ENCODE results near the gene COA3.
"Not testable (repeated sequence)": the region's sequence is repeated elsewhere in the genome, so short reads cannot be mapped to it uniquely, and the experiment has no call there.

The COA3 gene

DNA sequence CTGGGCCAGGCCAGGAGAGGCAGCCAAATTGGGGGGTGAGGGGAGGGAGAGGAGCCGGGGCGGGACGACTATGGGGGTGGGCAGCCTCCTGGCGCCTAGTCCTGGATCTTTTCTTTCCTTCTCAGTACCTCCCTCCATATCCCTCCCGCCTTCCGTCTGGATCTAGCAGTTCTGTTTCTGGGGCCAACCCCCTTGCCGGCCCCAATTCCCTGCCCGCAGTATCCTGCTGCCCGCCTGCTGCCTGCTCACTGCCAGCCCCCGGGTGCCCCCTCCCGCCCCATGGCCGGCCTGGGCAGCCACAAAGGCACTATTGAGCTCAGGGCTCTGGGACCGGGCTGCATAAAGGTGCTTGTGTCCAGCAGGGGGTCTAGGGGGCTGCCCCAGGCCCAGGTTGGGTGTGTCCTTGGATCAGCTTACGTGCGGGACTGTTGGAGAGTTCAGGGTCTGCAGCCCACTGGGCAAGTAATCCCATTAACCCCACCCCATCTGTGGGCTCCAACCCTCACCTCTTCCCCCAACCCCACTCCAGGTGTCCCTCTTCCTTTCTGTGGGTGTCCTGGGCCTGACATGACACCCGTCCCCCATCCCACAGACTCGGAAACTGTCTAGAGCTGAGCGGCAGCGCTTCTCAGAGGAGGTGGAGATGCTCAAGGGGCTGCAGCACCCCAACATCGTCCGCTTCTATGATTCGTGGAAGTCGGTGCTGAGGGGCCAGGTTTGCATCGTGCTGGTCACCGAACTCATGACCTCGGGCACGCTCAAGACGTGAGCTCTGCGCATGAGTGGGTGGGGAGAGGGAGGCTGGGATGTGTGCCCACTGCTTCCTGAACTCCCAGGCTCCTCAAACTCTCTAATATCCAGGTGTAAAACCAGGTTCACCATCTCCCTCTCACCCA lies 16.1 kb downstream of the COA3 start:
- DNase-seq (ENCODE audit: low read depth, low spot score), result peak; percentile 28

DNA sequence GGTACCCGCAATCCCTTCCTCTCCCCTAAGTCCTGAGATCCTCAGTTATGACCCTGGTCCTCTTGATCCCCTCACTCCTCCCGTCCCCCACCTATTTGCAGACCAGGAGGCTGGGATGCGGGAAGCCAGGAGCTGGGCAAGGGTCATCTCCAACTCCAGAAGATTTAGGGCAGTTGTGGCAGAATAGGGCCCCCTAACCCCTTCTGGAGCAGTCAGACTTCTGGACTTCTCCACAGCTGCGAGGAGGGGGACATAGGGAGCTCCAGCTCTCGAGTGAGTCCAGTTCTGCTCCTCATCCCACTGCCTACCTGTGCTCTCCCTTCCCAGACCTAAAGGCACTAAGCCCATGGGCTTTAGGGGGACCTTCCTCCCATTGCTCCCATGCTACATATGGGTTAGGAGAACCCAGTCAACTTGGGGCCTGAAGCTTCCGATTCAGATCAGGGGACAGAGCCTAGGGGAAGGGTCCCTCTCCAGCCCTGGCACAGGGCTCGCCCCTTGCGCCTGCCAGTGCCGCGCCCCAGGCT lies 16.8 kb downstream of the COA3 start:
- peak; percentile 15 for DNase-seq (ENCODE audit: low read depth, low spot score)

DNA sequence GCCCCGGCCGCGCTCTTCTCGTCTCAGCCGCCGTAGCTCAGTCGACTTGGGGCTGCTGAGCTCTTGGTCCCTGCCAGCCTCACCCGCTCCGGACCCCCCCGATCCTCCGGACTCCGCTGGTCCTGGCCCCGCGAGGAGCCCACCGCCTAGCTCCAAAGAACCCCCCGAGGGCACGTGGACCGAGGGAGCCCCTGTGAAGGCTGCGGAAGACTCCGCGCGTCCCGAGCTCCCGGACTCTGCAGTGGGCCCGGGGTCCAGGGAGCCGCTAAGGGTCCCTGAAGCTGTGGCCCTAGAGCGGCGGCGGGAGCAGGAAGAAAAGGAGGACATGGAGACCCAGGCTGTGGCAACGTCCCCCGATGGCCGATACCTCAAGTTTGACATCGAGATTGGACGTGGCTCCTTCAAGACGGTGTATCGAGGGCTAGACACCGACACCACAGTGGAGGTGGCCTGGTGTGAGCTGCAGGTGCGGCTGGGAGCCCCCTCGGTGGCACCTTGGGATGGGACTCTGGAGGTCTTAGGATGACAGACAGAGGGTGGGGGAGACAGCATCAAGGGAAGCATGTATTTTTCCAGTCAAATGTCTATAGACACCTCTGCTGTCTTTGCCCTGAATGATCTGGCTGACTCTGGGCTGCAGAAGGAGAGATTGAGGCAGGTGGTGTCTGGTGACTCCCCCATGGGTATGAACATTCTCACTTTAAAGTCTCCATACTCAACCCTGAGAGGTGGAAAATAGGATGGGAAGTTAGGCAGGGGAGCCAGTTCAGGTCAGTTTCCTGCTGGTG lies 17.5 kb downstream of the COA3 start:
- DNase-seq (ENCODE audit: low read depth, low spot score), result peak; percentile 11

DNA sequence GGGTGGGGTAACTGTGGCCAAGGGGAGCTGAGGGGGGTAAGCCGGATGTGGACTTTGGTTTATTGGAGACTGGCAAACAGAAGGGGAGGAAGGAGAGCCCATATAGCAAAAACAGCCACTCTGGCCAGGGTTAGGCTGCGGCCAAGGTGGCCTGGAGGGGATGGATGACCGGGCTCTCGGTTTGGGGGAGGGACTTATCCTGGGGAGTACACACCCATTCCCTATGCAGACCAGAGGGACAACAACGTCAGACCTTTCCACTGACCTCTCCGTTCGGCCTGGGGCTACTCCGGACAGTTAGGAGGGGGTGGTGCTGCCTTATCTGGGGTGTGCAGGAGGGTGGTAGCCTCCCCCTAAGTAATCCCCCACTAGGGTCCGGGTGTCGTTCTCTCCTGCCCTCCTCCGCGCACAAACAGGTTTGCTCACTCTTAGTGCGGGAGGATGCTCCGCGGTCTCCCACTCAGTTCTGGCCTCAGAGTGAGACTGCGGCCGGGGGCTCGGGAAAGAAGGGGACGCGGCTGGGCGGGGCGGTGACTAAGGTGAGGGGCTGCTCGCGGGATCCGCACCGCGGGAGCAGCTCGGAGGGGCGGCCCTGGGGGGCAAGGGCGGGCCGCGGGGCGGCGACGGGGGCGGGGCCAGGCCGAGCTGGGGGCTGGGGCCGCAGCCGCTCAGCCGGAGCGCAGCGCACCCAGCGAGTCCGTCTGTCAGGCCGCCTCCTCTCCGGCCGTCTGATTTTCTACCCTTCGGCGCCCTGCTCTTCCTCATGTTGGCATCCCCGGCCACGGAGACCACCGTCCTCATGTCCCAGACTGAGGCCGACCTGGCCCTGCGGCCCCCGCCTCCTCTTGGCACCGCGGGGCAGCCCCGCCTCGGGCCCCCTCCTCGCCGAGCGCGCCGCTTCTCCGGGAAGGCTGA lies 18.3 kb downstream of the COA3 start, which contains the start of gene WNK4:
Gene WNK4, plus strand, starts transcription at position 675 of the 915 bp plus-strand sequence. Its CDS starts 89 bp downstream, at position 764.
- peak; percentile 71 for DNase-seq (ENCODE audit: low read depth, low spot score)

DNA sequence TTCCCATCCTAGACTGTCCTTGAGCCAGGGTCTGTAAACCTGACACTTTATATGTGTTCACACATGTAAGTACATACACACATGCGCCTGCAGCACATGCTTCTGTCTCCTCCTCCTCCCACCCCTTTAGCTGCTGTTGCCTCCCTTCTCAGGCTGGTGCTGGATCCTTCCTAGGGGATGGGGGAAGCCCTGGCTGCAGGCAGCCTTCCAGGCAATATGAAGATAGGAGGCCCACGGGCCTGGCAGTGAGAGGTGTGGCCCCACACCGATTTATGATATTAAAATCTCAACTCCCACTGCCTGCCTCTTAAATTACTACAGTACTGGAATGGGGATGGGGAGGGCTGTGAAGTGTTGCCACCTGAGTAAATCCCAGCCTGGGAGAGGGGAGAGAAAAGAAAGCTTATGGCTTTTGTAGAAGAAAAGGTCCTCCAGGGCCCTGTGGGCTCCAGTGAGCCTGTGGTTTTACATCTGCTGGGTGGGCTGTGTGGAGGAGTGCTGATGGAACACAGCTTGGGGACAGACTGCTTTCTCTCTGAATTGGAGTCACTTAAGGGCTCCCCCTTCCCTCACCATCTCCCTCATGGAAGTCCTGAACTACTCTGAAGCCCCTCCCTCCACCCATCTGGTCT lies 19.1 kb downstream of the COA3 start:
- DNase-seq (ENCODE audit: low read depth, low spot score), result no peak

DNA sequence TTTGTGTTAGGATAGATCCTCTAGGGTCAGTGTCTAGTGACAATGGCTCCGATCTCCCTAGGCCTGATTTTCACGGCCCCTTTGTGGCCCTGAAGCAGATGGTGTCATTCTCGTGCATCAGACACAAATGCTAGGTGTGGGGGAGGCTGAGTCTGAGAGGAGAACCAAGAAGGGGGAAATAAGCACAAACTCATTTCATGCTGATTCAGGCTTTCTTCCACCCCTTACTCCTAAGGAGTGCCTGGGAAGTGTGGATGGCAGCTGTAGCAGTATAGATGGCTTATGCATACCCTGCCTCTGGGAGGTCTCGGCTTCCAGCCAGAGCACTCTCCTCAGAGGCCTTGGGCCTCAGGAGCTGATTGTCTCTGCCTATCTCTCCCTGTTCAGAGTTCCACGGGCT lies 19.9 kb downstream of the COA3 start:
- no peak for DNase-seq (ENCODE audit: low read depth, low spot score)

DNA sequence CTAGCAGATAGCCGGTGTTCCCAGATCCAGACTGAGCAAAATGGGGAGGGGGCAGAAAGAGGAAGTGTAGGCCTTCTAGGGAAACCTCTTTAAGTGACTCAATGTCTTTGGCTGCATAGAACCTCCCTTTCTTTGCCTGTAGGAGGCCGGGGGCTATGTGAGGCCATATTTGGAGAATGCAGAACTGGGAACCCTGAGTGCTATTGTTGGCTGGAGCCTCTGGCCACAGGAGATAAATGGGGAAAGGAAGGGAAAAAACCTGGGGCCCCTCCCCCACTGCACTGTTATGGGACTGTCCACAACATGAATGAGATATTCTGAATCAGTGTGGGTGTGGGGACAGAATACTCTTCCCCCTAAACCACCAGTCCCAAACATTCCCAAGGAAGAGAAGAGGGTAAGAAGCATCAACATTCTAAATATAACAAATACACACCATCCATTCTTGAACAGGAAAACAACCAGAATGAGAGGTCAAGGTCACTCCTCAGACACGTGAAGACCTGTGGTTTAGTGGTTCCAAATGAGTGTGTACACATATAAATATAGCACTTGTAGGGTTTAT lies 22.9 kb downstream of the COA3 start:
- DNase-seq (ENCODE audit: low read depth, low spot score), result peak; percentile 83

DNA sequence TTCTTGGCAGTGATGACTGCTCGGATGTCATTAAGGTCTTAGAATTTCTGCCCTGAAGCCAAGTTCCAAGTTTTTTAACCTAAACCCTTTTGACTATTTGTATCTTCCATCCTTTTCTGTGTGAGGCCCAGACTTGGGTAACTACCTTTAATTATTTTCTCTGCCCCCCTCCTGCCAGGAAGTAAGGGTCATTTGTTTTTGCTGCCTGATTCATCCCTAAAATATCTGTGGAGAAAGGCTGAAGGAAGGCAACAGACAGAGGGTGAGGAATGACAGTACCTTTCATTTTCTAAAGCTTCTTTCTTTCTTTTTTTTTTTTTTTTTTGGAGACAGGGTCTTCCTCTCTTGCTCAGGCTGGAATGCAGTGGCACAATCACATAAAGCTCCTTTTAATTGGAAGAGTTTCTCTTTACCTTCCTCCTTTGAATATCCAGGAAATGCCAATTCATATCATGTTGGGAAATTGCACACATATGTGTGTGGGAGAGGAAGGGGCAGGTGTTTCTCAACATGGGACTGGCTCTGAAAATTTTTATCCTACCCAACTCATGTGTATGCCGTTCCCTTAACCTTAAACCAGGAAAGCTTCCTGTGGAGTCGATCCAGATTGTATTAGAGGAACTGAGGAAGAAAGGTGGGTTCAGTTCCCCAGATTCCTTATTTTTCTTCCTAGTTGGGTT lies 24.3 kb downstream of the COA3 start:
- DNase-seq (ENCODE audit: low read depth, low spot score), result peak; percentile 32

DNA sequence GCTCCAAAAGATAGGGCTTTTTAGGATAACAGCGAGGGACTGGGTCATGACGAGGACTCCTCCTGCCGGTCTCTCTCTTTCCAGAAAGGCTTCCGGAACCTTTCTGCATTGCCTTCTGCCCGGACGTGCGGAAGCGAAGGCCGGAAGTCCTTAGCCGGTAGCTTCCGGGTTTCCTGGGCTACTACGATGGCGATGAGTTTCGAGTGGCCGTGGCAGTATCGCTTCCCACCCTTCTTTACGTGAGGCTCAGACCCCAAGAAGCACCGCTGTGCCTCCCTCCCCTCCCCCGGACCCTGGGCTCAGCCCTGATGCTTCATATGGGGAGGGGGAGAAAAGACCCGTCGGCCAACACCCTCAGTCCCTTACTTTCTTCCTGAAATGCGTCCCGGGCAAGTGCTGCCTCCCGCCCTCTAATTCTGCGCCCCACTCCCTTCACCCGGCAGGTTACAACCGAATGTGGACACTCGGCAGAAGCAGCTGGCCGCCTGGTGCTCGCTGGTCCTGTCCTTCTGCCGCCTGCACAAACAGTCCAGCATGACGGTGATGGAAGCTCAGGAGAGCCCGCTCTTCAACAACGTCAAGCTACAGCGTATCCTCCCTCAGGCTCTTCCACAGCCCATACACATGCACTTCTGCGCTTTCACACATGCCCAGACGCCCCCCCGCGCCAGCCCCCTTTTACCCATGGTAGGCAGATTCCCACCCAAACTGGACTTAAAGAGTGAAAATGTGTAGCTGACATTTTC lies 25.0 kb downstream of the COA3 start, which contains the start of gene VPS25:
Gene VPS25, plus strand, starts transcription at position 160 of the 746 bp plus-strand sequence. Its CDS starts 27 bp downstream, at position 187.
- peak; percentile 90 for DNase-seq (ENCODE audit: low read depth, low spot score)

DNA sequence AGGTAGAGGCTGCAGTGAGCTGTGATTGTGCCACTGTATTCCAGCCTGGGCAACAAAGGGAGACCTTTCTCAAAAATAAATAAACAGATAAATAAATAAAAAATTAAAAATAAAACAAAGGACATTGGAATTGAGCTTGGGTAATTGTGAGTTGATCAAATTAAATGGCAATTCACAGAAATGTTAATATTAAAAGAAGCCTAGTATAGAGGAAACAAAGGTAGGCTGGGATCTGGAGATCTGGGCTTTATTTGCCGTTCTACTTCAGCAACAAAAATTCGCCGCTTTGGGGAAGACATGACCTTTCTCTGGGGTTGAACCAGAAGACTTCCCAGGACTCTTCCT lies 25.6 kb downstream of the COA3 start:
- DNase-seq (ENCODE audit: low read depth, low spot score), result no peak

DNA sequence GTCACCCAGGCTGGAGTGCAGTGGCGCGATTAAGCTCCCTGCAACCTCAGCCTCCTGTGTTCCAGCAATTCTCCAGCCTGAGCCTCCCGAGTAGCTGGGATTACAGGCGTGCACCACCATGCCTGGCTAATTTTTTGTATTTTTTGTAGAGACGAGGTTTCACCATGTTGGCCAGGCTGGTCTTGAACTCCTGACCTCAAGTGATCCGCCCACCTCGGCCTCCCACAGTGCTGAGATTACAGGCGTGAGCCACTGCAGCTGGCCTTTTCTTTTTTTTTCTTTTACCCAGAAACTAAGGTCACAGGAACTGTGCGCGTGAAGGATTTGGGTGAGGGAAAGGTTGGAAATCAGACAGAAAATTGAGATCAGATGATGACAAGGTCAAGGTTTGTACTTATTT lies 28.5 kb downstream of the COA3 start:
- not testable (repeated sequence) for DNase-seq (ENCODE audit: low read depth, low spot score)

DNA sequence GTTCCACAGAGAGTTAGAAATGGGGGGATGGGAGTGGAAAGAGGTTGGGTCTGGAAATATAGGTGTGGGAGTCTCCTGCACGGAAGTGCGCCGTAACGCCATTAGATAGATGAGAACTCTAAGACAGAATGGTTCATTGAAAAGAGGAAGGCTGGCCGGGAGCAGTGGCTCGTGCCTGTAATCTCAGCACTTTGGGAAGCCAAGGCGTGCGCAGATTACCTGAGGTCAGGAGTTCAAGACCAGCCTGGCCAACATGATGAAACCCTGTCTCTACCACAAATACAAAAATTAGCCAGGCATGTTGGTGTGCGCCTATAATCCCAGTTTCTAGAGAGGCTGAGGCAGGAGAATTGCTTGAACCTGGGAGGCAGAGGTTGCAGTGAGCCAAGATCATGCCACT lies 30.5 kb downstream of the COA3 start:
- not testable (repeated sequence) for DNase-seq (ENCODE audit: low read depth, low spot score)

DNA sequence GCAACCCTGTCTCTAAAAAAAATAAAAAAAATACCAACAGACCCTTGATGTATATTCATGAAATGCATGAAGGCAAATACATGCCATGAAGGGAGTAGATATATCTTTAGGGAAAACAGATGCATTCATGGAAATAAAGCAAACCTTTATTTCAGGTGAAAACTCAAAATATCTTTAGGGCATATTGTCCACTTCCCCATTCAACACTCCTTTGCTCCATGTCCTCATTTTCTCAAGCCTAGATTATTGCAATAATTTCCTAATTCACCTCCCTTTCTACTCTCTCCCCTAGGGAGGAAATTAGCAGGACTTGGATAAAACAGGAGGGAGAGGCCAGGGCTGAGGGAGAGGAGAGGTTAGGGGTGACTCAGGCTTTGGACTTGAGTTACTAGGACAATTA lies 31.0 kb downstream of the COA3 start:
- no peak for DNase-seq (ENCODE audit: low read depth, low spot score)

DNA sequence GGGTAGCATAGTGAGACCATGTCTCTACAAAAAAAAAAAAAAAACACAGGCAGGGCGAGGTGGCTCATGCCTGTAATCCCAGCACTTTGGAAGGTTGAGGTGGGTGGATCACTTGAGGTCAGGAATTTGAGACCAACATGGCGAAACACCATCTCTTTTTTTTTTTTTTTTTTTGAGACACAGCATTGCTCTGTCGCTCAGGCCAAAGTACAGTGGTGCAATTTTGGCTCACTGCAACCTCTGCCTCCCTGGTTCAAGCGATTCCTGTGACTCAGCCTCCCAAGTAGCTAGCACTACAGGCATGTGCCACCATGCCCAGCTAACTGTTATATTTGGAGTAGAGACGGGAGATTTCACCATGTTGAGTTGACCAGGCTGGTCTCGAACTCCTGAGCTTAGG lies 32.4 kb downstream of the COA3 start:
- DNase-seq (ENCODE audit: low read depth, low spot score), result no peak

DNA sequence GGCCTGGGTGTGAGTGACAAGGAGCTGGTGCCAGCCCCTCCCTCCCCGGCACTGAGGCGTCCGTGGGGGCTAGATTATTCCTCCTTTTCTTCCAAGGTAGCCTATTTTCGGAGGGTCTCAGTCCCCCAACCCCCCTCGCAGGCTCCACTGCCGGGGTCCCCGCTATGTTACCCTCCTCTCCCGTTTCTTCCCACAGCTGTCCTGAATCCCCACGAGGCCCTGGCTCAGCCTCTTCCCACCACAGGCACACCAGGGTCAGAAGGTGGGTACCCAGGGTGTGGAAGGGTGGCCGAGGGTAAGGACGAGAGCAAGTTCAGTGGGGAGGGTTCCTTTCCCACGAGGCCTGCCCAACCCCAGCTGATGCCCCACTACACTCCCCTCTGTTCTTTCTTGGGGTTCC lies 36.9 kb downstream of the COA3 start:
- no peak for DNase-seq (ENCODE audit: low read depth, low spot score)

DNA sequence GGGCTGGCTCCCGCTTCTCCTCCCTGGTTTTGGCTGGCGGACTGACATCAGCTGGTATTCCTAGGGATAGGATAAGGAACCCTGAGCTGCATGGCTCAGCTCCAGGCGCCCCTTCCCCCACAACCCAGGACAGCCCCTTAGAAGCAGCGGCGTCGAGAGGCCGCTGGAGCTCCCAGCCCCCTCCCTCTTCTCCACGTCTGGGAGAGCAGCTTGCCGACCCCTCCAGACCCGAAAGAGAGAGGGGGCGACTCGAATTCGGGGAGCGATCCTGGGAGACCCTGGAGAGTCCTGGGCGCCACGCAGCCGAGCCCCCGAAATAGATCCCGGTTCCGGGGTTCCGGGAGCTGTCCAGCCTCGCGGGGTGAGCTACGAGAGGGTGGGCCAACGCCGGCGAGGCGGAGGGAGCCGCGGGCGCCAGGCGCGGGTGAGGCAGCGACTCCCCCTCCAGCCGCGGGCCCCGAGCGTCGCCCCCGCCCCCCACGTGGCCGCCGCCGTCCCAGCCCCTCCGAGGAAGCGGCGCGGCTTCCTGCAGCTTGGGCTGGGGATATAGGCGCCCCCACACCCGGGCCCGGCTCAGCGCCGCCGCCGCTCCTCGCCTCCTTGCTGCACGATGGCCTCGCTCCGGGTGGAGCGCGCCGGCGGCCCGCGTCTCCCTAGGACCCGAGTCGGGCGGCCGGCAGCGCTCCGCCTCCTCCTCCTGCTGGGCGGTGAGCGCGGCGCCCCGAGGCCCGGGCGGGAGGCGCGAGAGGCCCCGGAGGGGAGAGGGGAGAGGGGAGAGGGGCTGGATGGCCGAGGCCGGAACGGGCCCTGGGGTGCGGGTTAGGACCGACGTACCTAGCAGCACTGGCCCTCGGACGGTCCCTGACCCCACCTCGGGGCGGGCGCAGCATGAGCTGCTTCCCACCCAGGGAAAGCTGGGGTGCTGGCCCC lies 37.6 kb downstream of the COA3 start, which contains the start of gene RAMP2:
Gene RAMP2, plus strand, starts transcription at position 576 of the 930 bp plus-strand sequence. Its CDS starts 35 bp downstream, at position 611.
- peak; percentile 59 for DNase-seq (ENCODE audit: low read depth, low spot score)

DNA sequence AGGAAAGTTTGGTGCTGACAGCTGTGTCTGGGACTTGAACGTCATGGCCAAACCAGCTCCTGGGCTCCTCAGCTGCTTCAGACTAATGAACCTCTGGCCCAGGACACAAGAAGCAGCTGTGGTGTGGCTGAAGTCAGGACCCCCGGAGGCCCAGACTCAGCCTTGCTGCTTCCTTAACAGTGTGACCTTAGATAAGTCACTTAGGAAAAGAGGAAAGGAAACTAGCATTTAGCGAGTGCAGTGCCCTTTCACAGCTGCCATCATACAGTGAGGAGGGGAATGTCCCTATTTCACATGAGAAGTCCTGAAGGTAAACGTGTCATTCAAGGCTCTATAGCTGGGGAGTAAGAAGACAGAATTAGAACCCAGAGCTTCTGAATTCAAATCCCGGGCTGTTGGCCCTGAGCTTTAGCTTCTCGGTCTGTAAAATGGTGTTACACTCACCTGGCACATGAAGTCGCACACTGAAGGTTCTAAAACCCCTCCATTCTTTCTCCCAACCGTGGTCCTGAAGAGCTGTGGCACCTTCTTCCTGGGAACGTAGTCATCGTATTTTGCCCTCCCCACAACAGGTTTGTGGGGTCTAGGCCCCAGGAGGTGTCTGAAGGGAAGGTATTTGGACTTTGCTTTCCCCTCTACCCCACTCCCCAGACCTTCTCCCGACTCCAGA lies 38.4 kb downstream of the COA3 start:
- DNase-seq (ENCODE audit: low read depth, low spot score), result no peak

All from astrocyte of the hippocampus (primary cell).